Measurements from ENCODE around the gene DENND6B. TPM values are rescaled to one million over a fixed set of nuclear protein-coding genes. Genes with fewer than 3 reads are reported as not detected.
A peak's percentile ranks its signal among the peaks of the same experiment; 100 is the strongest.

The DENND6B gene
- total and polyA plus RNA-seq, 2 donors (not counting 1 experiment from before 2014, with no cell fraction given) = 2.8 to 10.3 TPM

GRCh38 chr22:50293441-50294318 lies 33.1 kb downstream of the DENND6B start:
- 8% methylated on average over 38 of the region's 42 CpGs for WGBS (ENCODE audit: insufficient coverage)
- Histone ChIP-seq H4K20me1 (ENCODE audit: control insufficient read depth, insufficient read depth, low read length, poor library complexity, severe bottlenecking) (peaks cover 14% of the 10 kb centered on the region), H3K36me3 (replicated peaks in 1 of 2; ENCODE audit: control extremely low read depth in 1 of 2, control insufficient read depth in 1 of 2, extremely low read depth in 1 of 2, insufficient read depth in 2 of 2, low read length in 1 of 2) (no peaks in the 10 kb centered on the region), H3K9ac (ENCODE audit: low read length) (peak overlapping the region; percentile 26), H3K9me3 (ENCODE audit: control extremely low read depth in 1 of 3, control insufficient read depth in 2 of 3, insufficient read depth in 1 of 3, low read length in 2 of 3) (peaks cover 0 to 8% (median 0%) of the 10 kb centered on the region in 3 donors), H3K4me3 (ENCODE audit: control extremely low read depth in 1 of 5, extremely low read depth in 1 of 5, insufficient read depth in 1 of 5, low read depth in 2 of 5, low read length in 4 of 5) (peak overlapping the region in 1 of 5 experiments; percentile 33), H2AFZ (ENCODE audit: insufficient read depth, low read depth, low read length, poor library complexity, severe bottlenecking) (no peak overlapping the region), H3K27me3 (replicated peaks in 1 of 4; ENCODE audit: control extremely low read depth in 1 of 4, control insufficient read depth in 3 of 4, insufficient read depth in 4 of 4, low read length in 3 of 4) (peaks cover 0 to 32% (median 12%) of the 10 kb centered on the region in 4 experiments), H3K4me2 (replicated peaks; ENCODE audit: low read depth, low read length, poor library complexity, severe bottlenecking) (peak overlapping the region; percentile 85), H3K4me1 (ENCODE audit: control insufficient read depth in 2 of 2, insufficient read depth in 2 of 2, low read length in 2 of 2) (peaks cover 37 to 44% of the 10 kb centered on the region in 2 donors), H3K27ac (ENCODE audit: low read length in 2 of 2) (no peak overlapping the region), H3K79me2 (ENCODE audit: control insufficient read depth, insufficient read depth, low read length) (no peaks in the 10 kb centered on the region)
- ChIA-PET CTCF (interaction anchor here (0.9 to 2.2 kb wide), 12 partner anchors 9 to 48 kb away, joined by 3 to 11 read pairs (median 4); partner anchors contain the start of gene DENND6B), POLR2A (interaction anchor here (0.8 to 4.2 kb wide), 5 partner anchors 11 to 43 kb away, joined by 3 to 53 read pairs (median 6); partner anchors contain the start of genes HDAC10 and PLXNB2)
- ATAC-seq (ENCODE audit: low read depth) (peak; percentile 58), DNase-seq (peak; percentile 73)
- intact Hi-C loops (cut with micrococcal nuclease) = no loop called here
- TF ChIP-seq EZH2 (IDR thresholded peaks at IDR 0.05; ENCODE audit: borderline replicate concordance, insufficient read depth, low read depth, low read length, poor library complexity, severe bottlenecking) (no peak), CTCF (IDR thresholded peaks at IDR 0.05) (no peak)
- H3K9me3 Mint-ChIP-seq (ENCODE audit: insufficient read depth) = no peaks in the 10 kb centered on the region
- peak overlapping the region; percentile 46 for H3K27ac Mint-ChIP-seq
- peak overlapping the region; percentile 64 for H3K4me3 Mint-ChIP-seq
- H3K4me1 Mint-ChIP-seq = peaks cover 41% of the 10 kb centered on the region
- peaks cover 17% of the 10 kb centered on the region for H3K27me3 Mint-ChIP-seq
